LNCaP clone FGC (cell line): ENCODE data around the gene LTN1.

ENCODE experiments used
- DNase-seq: peaks from one replicate; pipeline ENCODE4 v3.0.0-alpha.2; 2011; ENCODE audit warnings: low read depth
- H3K4me3 ChIP-seq: 2 replicates; pipeline ENCODE4 v1.5.1; 2011; ENCODE audit warnings: mild to moderate bottlenecking, low read depth, low read length, control low read depth
- TF ChIP-seq, protein P1 (sequence below): IDR thresholded peaks from 2 replicates; pipeline ENCODE4 v1.5.1; 2012; ENCODE audit warnings: mild to moderate bottlenecking; ENCODE audit not compliant: control insufficient read depth, insufficient read depth; ENCODE audit errors: extremely low read depth

LTN1 gene

DNA sequence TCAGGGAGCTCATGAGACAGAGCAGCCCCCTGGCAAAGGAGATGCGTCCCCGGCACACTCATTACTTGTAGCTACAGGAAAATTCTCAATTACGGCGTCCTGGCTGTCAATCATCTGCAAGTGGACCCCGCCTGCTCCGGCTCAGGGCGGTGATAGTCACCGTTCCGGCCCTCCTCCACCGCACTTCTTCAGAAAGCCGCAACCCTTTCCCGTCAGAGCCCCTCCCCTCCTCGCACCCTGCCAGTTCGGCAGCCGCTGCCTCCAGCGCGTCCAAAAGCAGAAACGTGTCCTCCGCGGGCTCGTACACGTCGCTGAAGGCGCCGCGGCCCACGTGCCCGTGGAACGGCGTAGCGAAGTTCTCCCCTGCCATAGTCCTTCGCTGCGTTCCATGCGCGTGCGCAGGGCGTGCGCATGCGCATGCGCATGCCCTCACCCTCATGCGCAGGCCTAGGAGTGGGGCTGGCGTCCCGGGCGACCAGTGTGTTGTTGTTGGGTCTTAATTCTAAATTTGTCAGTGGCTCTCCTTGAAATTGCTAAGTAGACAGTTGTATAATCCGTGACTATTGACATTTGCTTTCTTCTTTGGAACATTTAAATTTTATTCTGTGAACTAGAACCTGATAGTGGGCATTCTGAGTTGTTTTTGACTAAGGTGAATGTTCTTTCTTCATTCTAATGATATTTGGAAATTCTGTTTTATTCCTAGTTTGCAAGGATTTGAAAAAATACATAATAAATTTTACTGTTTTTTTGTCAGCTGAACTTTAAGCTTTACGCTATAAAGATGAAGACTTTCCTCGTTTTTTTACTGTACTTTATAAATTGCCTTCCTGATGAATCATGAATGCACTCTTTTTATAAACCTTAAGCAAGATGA lies 107.5 kb downstream of the LTN1 start:
- peak overlapping the region; percentile 74 for H3K4me3 ChIP-seq
- TF ChIP-seq, protein P1, sequence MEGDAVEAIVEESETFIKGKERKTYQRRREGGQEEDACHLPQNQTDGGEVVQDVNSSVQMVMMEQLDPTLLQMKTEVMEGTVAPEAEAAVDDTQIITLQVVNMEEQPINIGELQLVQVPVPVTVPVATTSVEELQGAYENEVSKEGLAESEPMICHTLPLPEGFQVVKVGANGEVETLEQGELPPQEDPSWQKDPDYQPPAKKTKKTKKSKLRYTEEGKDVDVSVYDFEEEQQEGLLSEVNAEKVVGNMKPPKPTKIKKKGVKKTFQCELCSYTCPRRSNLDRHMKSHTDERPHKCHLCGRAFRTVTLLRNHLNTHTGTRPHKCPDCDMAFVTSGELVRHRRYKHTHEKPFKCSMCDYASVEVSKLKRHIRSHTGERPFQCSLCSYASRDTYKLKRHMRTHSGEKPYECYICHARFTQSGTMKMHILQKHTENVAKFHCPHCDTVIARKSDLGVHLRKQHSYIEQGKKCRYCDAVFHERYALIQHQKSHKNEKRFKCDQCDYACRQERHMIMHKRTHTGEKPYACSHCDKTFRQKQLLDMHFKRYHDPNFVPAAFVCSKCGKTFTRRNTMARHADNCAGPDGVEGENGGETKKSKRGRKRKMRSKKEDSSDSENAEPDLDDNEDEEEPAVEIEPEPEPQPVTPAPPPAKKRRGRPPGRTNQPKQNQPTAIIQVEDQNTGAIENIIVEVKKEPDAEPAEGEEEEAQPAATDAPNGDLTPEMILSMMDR = no peak
- DNase-seq = peak; percentile 85

DNA sequence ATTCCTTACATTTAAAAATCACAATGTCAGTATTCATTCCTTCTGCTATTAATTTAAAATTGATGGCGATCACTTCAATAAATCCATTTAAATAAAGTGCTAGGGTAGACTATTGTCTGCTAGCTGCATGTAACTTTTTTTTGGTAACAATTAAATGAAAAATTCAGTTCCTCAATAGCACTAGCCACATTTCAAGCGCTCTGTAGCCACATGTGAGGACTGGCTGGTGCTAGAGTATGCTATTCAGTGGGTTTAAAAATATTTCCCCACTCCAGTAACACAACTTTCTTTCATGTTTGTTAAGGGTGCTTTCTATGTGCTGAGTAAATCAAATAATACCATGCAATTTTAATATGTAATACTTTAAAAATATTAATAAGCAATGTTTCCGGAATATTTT lies 108.2 kb downstream of the LTN1 start:
- TF ChIP-seq, protein P1 = no peak
- peak overlapping the region; percentile 74 for H3K4me3 ChIP-seq
- DNase-seq = no peak

DNA sequence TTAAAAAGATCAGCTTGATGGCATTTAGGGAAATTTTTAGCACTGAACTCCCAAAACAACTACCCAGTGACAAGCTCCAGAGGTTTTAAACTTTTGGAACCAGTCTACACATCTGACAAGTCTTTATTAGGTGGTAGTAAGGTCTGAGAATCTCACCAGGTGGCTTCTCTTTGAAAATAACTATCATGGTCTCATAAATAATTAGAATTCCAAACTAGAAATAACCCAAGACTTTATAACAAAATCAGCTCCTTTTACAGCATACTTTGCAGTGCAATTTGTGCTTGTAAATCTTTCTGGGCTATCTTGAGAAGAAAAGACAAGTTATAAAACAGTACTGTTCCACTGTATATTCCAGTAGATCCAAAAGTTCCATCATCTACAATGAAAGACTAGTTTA lies 108.7 kb downstream of the LTN1 start:
- TF ChIP-seq, protein P1 = no peak
- peak overlapping the region; percentile 74 for H3K4me3 ChIP-seq
- DNase-seq = no peak

DNA sequence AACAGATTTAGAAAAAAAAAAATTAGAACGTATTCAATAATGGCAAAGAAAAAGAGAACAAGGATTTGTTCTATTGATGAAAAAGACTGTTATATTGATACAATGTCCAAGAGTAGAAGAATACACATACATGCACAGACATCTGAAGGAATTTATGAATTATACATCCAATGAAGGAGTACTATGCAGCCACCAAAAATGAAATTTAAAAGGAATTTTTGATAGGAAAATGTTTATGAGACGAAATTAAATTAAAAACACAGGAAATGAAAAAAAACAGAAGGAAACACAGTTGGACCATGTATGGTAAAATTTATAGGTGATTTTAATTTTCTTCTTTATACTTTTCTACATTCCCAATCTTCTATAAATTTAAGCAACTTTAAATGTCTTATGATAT lies 110.3 kb downstream of the LTN1 start:
- H3K4me3 ChIP-seq = no peak overlapping the region
- TF ChIP-seq, protein P1 = no peak
- no peak for DNase-seq
